ENCODE results near the gene RASGRF2.
"Not testable (repeated sequence)": the region's sequence is repeated elsewhere in the genome, so short reads cannot be mapped to it uniquely, and the experiment has no call there.

Gene RASGRF2

GRCh38 chr5:80982093-80982492 lies 21.9 kb downstream of the RASGRF2 start:
- DNase-seq (ENCODE audit: low spot score) = no peak

GRCh38 chr5:80985600-80986228 lies 25.6 kb downstream of the RASGRF2 start:
- DNase-seq (ENCODE audit: low spot score) = no peak

- no peak for DNase-seq (ENCODE audit: low spot score)
Measured at GRCh38 chr5:80986382-80986781, 26.2 kb downstream of the RASGRF2 start.

GRCh38 chr5:80987078-80987766 lies 27.1 kb downstream of the RASGRF2 start:
- no peak for DNase-seq (ENCODE audit: low spot score)

GRCh38 chr5:80988419-80988935 lies 28.3 kb downstream of the RASGRF2 start:
- no peak for DNase-seq (ENCODE audit: low spot score)

GRCh38 chr5:80989883-80990282 lies 29.7 kb downstream of the RASGRF2 start:
- DNase-seq (ENCODE audit: low spot score) = no peak

GRCh38 chr5:80990527-80990926 lies 30.4 kb downstream of the RASGRF2 start:
- no peak for DNase-seq (ENCODE audit: low spot score)

- DNase-seq (ENCODE audit: low spot score) = no peak
Measured at GRCh38 chr5:80990971-80991370, 30.8 kb downstream of the RASGRF2 start.

- DNase-seq (ENCODE audit: low spot score) = no peak
Measured at GRCh38 chr5:80995908-80996307, 35.7 kb downstream of the RASGRF2 start.

GRCh38 chr5:80998590-80998979 lies 38.4 kb downstream of the RASGRF2 start:
- DNase-seq (ENCODE audit: low spot score) = peak; percentile 10

- no peak for DNase-seq (ENCODE audit: low spot score)
Measured at GRCh38 chr5:81003811-81004386, 43.7 kb downstream of the RASGRF2 start.

GRCh38 chr5:81005708-81006107 lies 45.5 kb downstream of the RASGRF2 start:
- no peak for DNase-seq (ENCODE audit: low spot score)

- no peak for DNase-seq (ENCODE audit: low spot score)
Measured at GRCh38 chr5:81006231-81006630, 46.1 kb downstream of the RASGRF2 start.

- DNase-seq (ENCODE audit: low spot score) = peak; percentile 67
Measured at GRCh38 chr5:81006947-81007636, 46.9 kb downstream of the RASGRF2 start.

GRCh38 chr5:81007637-81008027 lies 47.5 kb downstream of the RASGRF2 start:
- DNase-seq (ENCODE audit: low spot score) = peak; percentile 35

- no peak for DNase-seq (ENCODE audit: low spot score)
Measured at GRCh38 chr5:81010336-81011169, 50.4 kb downstream of the RASGRF2 start.

- DNase-seq (ENCODE audit: low spot score) = no peak
Measured at GRCh38 chr5:81014348-81014747, 54.2 kb downstream of the RASGRF2 start.

- no peak for DNase-seq (ENCODE audit: low spot score)
Measured at GRCh38 chr5:81016116-81016515, 56.0 kb downstream of the RASGRF2 start.

GRCh38 chr5:81017320-81017719 lies 57.2 kb downstream of the RASGRF2 start:
- no peak for DNase-seq (ENCODE audit: low spot score)

- DNase-seq (ENCODE audit: low spot score) = not testable (repeated sequence)
Measured at GRCh38 chr5:81018608-81019007, 58.4 kb downstream of the RASGRF2 start.

- no peak for DNase-seq (ENCODE audit: low spot score)
Measured at GRCh38 chr5:81019748-81020147, 59.6 kb downstream of the RASGRF2 start.
